Neural progenitor cell (in vitro differentiated cells): ENCODE results near the gene IL27RA. TPM values are rescaled to one million over a fixed set of nuclear protein-coding genes. Genes with fewer than 3 reads are reported as not detected.

Source experiments
- DNase-seq: peaks from one replicate; pipeline ENCODE4 v3.0.0-alpha.2; 2016; ENCODE audit warnings: low spot score
- H2AFZ ChIP-seq: fragments of 200-600 bp; sonication (generic); replicated peaks from 2 replicates; pipeline ENCODE4 v1.6.1; 2016; ENCODE audit warnings: antibody characterized with exemption
- H3F3A ChIP-seq: fragments of 200-600 bp; sonication (generic); 2 replicates; pipeline ENCODE4 v1.6.1; 2016; ENCODE audit warnings: antibody characterized with exemption, low read depth
- H3K27ac ChIP-seq: fragments of 200-600 bp; sonication (generic); 2 replicates; pipeline ENCODE4 v1.5.1; 2016; ENCODE audit warnings: mild to moderate bottlenecking
- H3K27me3 ChIP-seq: fragments of 200-600 bp; sonication (generic); 2 replicates; pipeline ENCODE4 v1.6.1; 2016; ENCODE audit warnings: mild to moderate bottlenecking, moderate library complexity
- H3K36me3 ChIP-seq: fragments of 200-600 bp; sonication (generic); 2 replicates; pipeline ENCODE4 v1.5.1; 2016
- H3K4me1 ChIP-seq: fragments of 200-600 bp; sonication (generic); 2 replicates; pipeline ENCODE4 v1.6.1; 2016; ENCODE audit warnings: mixed run types
- H3K4me2 ChIP-seq: fragments of 200-600 bp; sonication (generic); 2 replicates; pipeline ENCODE4 v1.6.1; 2016
- H3K4me3 ChIP-seq: fragments of 200-600 bp; sonication (generic); 2 replicates; pipeline ENCODE4 v1.5.1; 2016
- H3K79me2 ChIP-seq: fragments of 200-600 bp; sonication (generic); 2 replicates; pipeline ENCODE4 v1.6.1; 2016; ENCODE audit warnings: low read depth
- H3K9ac ChIP-seq: fragments of 200-600 bp; sonication (generic); 2 replicates; pipeline ENCODE4 v1.6.1; 2016
- H3K9me3 ChIP-seq: fragments of 200-600 bp; sonication (generic); 2 replicates; pipeline ENCODE4 v1.5.1; 2016; ENCODE audit warnings: low read depth
- H4K20me1 ChIP-seq: fragments of 200-600 bp; sonication (generic); 2 replicates; pipeline ENCODE4 v1.6.1; 2016; ENCODE audit warnings: low read depth
- H3K27ac Mint-ChIP-seq: 3 replicates; pipeline ENCODE4 v1.8.0; 2021; ENCODE audit warnings: mixed read lengths
- H3K27me3 Mint-ChIP-seq: 2 replicates; pipeline ENCODE4 v1.8.0; 2022; ENCODE audit warnings: low read depth, mild to moderate bottlenecking, inconsistent platforms, moderate library complexity, mixed read lengths; ENCODE audit not compliant: insufficient read depth
- H3K36me3 Mint-ChIP-seq: 3 replicates; pipeline ENCODE4 v1.8.0; 2021; ENCODE audit warnings: mixed read lengths
- H3K4me1 Mint-ChIP-seq: 3 replicates; pipeline ENCODE4 v1.8.0; 2021; ENCODE audit warnings: mixed read lengths
- H3K4me3 Mint-ChIP-seq: 3 replicates; pipeline ENCODE4 v1.8.0; 2021; ENCODE audit warnings: mild to moderate bottlenecking, moderate library complexity, mixed read lengths
- H3K9me3 Mint-ChIP-seq: 3 replicates; pipeline ENCODE4 v1.8.0; 2020; ENCODE audit warnings: mixed read lengths
- CTCF ChIP-seq: fragments of 200-600 bp; sonication (generic); IDR thresholded peaks from 2 replicates; pipeline ENCODE4 v1.5.1; 2017; ENCODE audit warnings: antibody characterized with exemption, mild to moderate bottlenecking
- EZH2 ChIP-seq: fragments of 200-600 bp; sonication (generic); IDR thresholded peaks from 2 replicates; pipeline ENCODE4 v1.6.1; 2017; ENCODE audit warnings: antibody characterized with exemption, mild to moderate bottlenecking, moderate library complexity
- EZH2phosphoT487 ChIP-seq: fragments of 200-600 bp; sonication (generic); IDR thresholded peaks from 2 replicates; pipeline ENCODE4 v1.6.1; 2017; ENCODE audit warnings: antibody characterized with exemption
- total RNA-seq: library from RNA; depleted of rRNA; stranded (reverse); fragments of >200 nt; gene quantifications from 2 replicates; pipeline ENCODE4 v1.2.3, GENCODE V29; 2015; ENCODE audit warnings: low replicate concordance

The IL27RA gene
- total RNA-seq, 1 donor from 2014 or later: 1.2 TPM

- H4K20me1 ChIP-seq: no peaks in the 10 kb centered on the region
- H3K4me2 ChIP-seq: no peak overlapping the region
Observed at GRCh38 chr19:14066134-14066533, 34.6 kb downstream of the IL27RA start.

GRCh38 chr19:14070268-14071050 lies 38.9 kb downstream of the IL27RA start:
- H3K36me3 ChIP-seq: no peaks in the 10 kb centered on the region
- Mint-ChIP-seq H3K27me3 (peaks cover 14% of the 10 kb centered on the region), H3K4me3 (peak overlapping the region; percentile 55), H3K27ac (peak overlapping the region; percentile 78), H3K9me3 (no peaks in the 10 kb centered on the region), H3K4me1 (peaks cover 10% of the 10 kb centered on the region), H3K36me3 (no peaks in the 10 kb centered on the region)
- H3F3A ChIP-seq: peaks cover 28% of the 10 kb centered on the region
- H2AFZ ChIP-seq: no peak overlapping the region
- no peak overlapping the region for H3K9ac ChIP-seq
- no peaks in the 10 kb centered on the region for H3K9me3 ChIP-seq
- H4K20me1 ChIP-seq: no peaks in the 10 kb centered on the region
- H3K4me2 ChIP-seq: no peak overlapping the region
- H3K27me3 ChIP-seq: peaks cover 55% of the 10 kb centered on the region
- no peak for DNase-seq
- H3K4me1 ChIP-seq: peaks cover 6% of the 10 kb centered on the region
- H3K79me2 ChIP-seq: no peaks in the 10 kb centered on the region
- TF ChIP-seq EZH2phosphoT487: no peak
- TF ChIP-seq CTCF: no peak
- TF ChIP-seq EZH2: no peak
- no peak overlapping the region for H3K4me3 ChIP-seq
- H3K27ac ChIP-seq: no peak overlapping the region

More at GRCh38 chr19:14066134-14066533, 34.6 kb downstream of the IL27RA start:
- no peak for TF ChIP-seq EZH2
- TF ChIP-seq EZH2phosphoT487: no peak
- TF ChIP-seq CTCF: no peak
- H3K9ac ChIP-seq: no peak overlapping the region
- H3K27ac ChIP-seq: no peak overlapping the region
- no peaks in the 10 kb centered on the region for H3K9me3 ChIP-seq
- Mint-ChIP-seq H3K36me3 (no peaks in the 10 kb centered on the region), H3K4me1 (no peaks in the 10 kb centered on the region), H3K27ac (no peak overlapping the region), H3K4me3 (no peak overlapping the region), H3K27me3 (peaks cover 5% of the 10 kb centered on the region), H3K9me3 (no peaks in the 10 kb centered on the region)
- no peaks in the 10 kb centered on the region for H3K36me3 ChIP-seq
- peaks cover 5% of the 10 kb centered on the region for H3F3A ChIP-seq
- H3K4me1 ChIP-seq: no peaks in the 10 kb centered on the region
- H3K27me3 ChIP-seq: peaks cover 14% of the 10 kb centered on the region
- H3K4me3 ChIP-seq: no peak overlapping the region
- H2AFZ ChIP-seq: no peak overlapping the region
- H3K79me2 ChIP-seq: no peaks in the 10 kb centered on the region
- DNase-seq: no peak

- Histone ChIP-seq H3K4me3 (peak within 1 kb of the TSS; percentile 45), H3K79me2 (no peaks in the 10 kb centered on the region), H3K9ac (no peak within 1 kb of the TSS), H3K27me3 (peaks cover 76% of the 10 kb centered on the region), H3K4me2 (peak within 1 kb of the TSS; percentile 95), H3F3A (peaks cover 23% of the 10 kb centered on the region), H3K36me3 (no peaks in the 10 kb centered on the region), H2AFZ (peak within 1 kb of the TSS; percentile 92), H3K27ac (no peak within 1 kb of the TSS), H4K20me1 (no peaks in the 10 kb centered on the region), H3K4me1 (peaks cover 6% of the 10 kb centered on the region), H3K9me3 (no peaks in the 10 kb centered on the region)
- Mint-ChIP-seq H3K36me3 (no peaks in the 10 kb centered on the region), H3K4me1 (peaks cover 10% of the 10 kb centered on the region), H3K4me3 (peak within 1 kb of the TSS; percentile 95), H3K27me3 (peaks cover 14% of the 10 kb centered on the region), H3K27ac (no peak within 1 kb of the TSS), H3K9me3 (no peaks in the 10 kb centered on the region)
- TF ChIP-seq EZH2 (peak; percentile 80), EZH2phosphoT487 (peak; percentile 57), CTCF (no peak)
- DNase-seq: peak; percentile 70
Observed at GRCh38 chr19:14072535-14073260, 41.1 kb downstream of the IL27RA start, which contains the start of gene MISP3. MISP3 (plus strand) TSS chr19:14072786; CDS start chr19:14073310, 524 bp downstream.
